Measurements from ENCODE around the gene UGT1A7.
"Not testable (repeated sequence)": the region's sequence is repeated elsewhere in the genome, so short reads cannot be mapped to it uniquely, and the experiment has no call there.

Gene UGT1A7

GRCh38 chr2:233699424-233700027 lies 17.8 kb downstream of the UGT1A7 start:
- Histone ChIP-seq H3F3A (ENCODE audit: low read depth) (no peaks in the 10 kb centered on the region), H3K9ac (ENCODE audit: low read depth, low read length, poor library complexity, severe bottlenecking) (no peak overlapping the region)

GRCh38 chr2:233700028-233700635 lies 18.4 kb downstream of the UGT1A7 start:
- Histone ChIP-seq H3K9me2 (replicated peaks; ENCODE audit: low read depth, low read length) (no peaks in the 10 kb centered on the region), H3K9me3 (ENCODE audit: insufficient read depth, low read depth, low read length) (no peaks in the 10 kb centered on the region), H3K4me3 (ENCODE audit: low read length, poor library complexity, severe bottlenecking) (no peak overlapping the region), H2AFZ (ENCODE audit: low read length) (no peak overlapping the region), H4K20me1 (ENCODE audit: insufficient read depth, low read length, poor library complexity, severe bottlenecking) (no peaks in the 10 kb centered on the region), H3K79me2 (ENCODE audit: insufficient read depth, low read length) (no peaks in the 10 kb centered on the region), H3K36me3 (ENCODE audit: insufficient read depth, low read length) (no peaks in the 10 kb centered on the region), H3K4me1 (ENCODE audit: insufficient read depth, low read length, poor library complexity, severe bottlenecking) (no peaks in the 10 kb centered on the region), H3K27me3 (ENCODE audit: insufficient read depth, low read length, poor library complexity, severe bottlenecking) (no peaks in the 10 kb centered on the region), H3K9ac (ENCODE audit: low read depth, low read length, poor library complexity, severe bottlenecking) (no peak overlapping the region), H3K4me2 (ENCODE audit: low read depth, low read length, poor library complexity, severe bottlenecking) (no peak overlapping the region), H3F3A (ENCODE audit: low read depth) (no peaks in the 10 kb centered on the region)
- TF ChIP-seq CTCF (conservative IDR thresholded peaks at IDR 0.05; ENCODE audit: low read length) (no peak), EZH2phosphoT487 (IDR thresholded peaks at IDR 0.05; ENCODE audit: borderline replicate concordance) (no peak)

More at GRCh38 chr2:233699424-233700027, 17.8 kb downstream of the UGT1A7 start:
- no peak for TF ChIP-seq CTCF (conservative IDR thresholded peaks at IDR 0.05; ENCODE audit: low read length)
- TF ChIP-seq EZH2phosphoT487 (IDR thresholded peaks at IDR 0.05; ENCODE audit: borderline replicate concordance): no peak
- H3K4me2 ChIP-seq (ENCODE audit: low read depth, low read length, poor library complexity, severe bottlenecking): no peak overlapping the region
- no peaks in the 10 kb centered on the region for H4K20me1 ChIP-seq (ENCODE audit: insufficient read depth, low read length, poor library complexity, severe bottlenecking)
- H3K9me3 ChIP-seq (ENCODE audit: insufficient read depth, low read depth, low read length): no peaks in the 10 kb centered on the region
- H3K79me2 ChIP-seq (ENCODE audit: insufficient read depth, low read length): no peaks in the 10 kb centered on the region
- no peaks in the 10 kb centered on the region for H3K36me3 ChIP-seq (ENCODE audit: insufficient read depth, low read length)
- no peaks in the 10 kb centered on the region for H3K4me1 ChIP-seq (ENCODE audit: insufficient read depth, low read length, poor library complexity, severe bottlenecking)
- H2AFZ ChIP-seq (ENCODE audit: low read length): no peak overlapping the region
- no peaks in the 10 kb centered on the region for H3K27me3 ChIP-seq (ENCODE audit: insufficient read depth, low read length, poor library complexity, severe bottlenecking)
- H3K4me3 ChIP-seq (ENCODE audit: low read length, poor library complexity, severe bottlenecking): no peak overlapping the region
- no peaks in the 10 kb centered on the region for H3K9me2 ChIP-seq (replicated peaks; ENCODE audit: low read depth, low read length)

GRCh38 chr2:233700842-233701241 lies 19.1 kb downstream of the UGT1A7 start:
- H3K36me3 ChIP-seq (ENCODE audit: insufficient read depth, low read length); H3K9me2 ChIP-seq (replicated peaks; ENCODE audit: low read depth, low read length); H3K9ac ChIP-seq (ENCODE audit: low read depth, low read length, poor library complexity, severe bottlenecking); H3K9me3 ChIP-seq (ENCODE audit: insufficient read depth, low read depth, low read length); H3F3A ChIP-seq (ENCODE audit: low read depth); H4K20me1 ChIP-seq (ENCODE audit: insufficient read depth, low read length, poor library complexity, severe bottlenecking); H3K4me1 ChIP-seq (ENCODE audit: insufficient read depth, low read length, poor library complexity, severe bottlenecking); H3K27me3 ChIP-seq (ENCODE audit: insufficient read depth, low read length, poor library complexity, severe bottlenecking); H2AFZ ChIP-seq (ENCODE audit: low read length); H3K4me2 ChIP-seq (ENCODE audit: low read depth, low read length, poor library complexity, severe bottlenecking); H3K4me3 ChIP-seq (ENCODE audit: low read length, poor library complexity, severe bottlenecking); H3K79me2 ChIP-seq (ENCODE audit: insufficient read depth, low read length): not testable (repeated sequence)

- Histone ChIP-seq H4K20me1 (ENCODE audit: insufficient read depth, low read length, poor library complexity, severe bottlenecking) (no peaks in the 10 kb centered on the region), H3K4me1 (ENCODE audit: insufficient read depth, low read length, poor library complexity, severe bottlenecking) (no peaks in the 10 kb centered on the region), H3K9me2 (replicated peaks; ENCODE audit: low read depth, low read length) (no peaks in the 10 kb centered on the region), H3K79me2 (ENCODE audit: insufficient read depth, low read length) (no peaks in the 10 kb centered on the region), H3K9me3 (ENCODE audit: insufficient read depth, low read depth, low read length) (no peaks in the 10 kb centered on the region), H3K27me3 (ENCODE audit: insufficient read depth, low read length, poor library complexity, severe bottlenecking) (no peaks in the 10 kb centered on the region), H3F3A (ENCODE audit: low read depth) (no peaks in the 10 kb centered on the region), H2AFZ (ENCODE audit: low read length) (no peak overlapping the region), H3K4me2 (ENCODE audit: low read depth, low read length, poor library complexity, severe bottlenecking) (no peak overlapping the region), H3K4me3 (ENCODE audit: low read length, poor library complexity, severe bottlenecking) (no peak overlapping the region), H3K36me3 (ENCODE audit: insufficient read depth, low read length) (no peaks in the 10 kb centered on the region), H3K9ac (ENCODE audit: low read depth, low read length, poor library complexity, severe bottlenecking) (no peak overlapping the region)
- TF ChIP-seq CTCF (conservative IDR thresholded peaks at IDR 0.05; ENCODE audit: low read length): no peak
- no peak for TF ChIP-seq EZH2phosphoT487 (IDR thresholded peaks at IDR 0.05; ENCODE audit: borderline replicate concordance)
Measured at GRCh38 chr2:233702238-233702637, 20.5 kb downstream of the UGT1A7 start.

Data from Loucy (cell line).